Stimulated activated CD8-positive, alpha-beta memory T cell treated with anti-CD3 and anti-CD28 coated beads, Interleukin-4, amount 100 ng/mL, for 24 hours (primary cell): Measurements from ENCODE around the gene ADARB2.

ENCODE experiments used
- DNase-seq: peaks from one replicate; pipeline ENCODE4 v3.0.0-alpha.2; 2020; ENCODE audit warnings: low read depth

Gene ADARB2

DNA sequence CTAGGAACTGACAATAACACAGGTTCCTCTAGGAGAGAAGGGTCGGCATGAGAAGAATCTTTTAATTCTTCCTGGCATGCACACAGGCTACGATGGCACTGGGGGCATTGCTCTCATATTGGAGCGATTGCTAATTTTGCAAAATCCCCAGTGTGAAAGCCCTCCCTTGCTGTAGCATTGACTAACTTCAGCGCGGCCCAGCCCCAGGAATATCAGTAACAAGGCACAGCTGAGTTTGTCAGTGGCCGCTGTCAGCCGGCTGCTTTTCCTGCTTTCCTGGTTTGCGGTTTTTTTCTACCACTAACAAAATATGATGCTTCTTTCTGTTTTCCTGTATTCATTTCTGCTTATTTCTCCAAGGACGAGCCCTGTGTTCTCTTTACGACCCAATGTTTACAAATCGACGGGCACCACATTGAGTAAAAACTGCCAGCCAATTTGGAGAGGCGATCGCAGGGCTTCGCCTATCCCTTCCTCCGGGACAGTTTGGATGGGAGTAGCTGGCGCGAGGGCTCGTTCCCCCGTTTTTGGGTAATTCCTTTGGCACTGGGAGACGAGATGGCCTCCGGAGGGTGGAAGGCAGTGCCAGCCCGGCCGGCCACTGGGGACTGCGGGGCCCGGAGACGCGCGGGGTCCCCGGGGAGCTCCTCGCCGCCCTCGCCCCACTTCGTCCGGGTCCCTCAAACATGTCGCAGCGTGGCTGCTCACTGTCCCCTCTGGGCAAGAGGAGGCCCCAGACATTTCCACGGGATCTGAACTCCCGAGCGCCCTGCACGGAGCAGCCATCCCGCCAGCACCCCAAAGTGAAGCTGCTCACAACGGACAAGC lies 967 bp downstream of the ADARB2 start:
- DNase-seq: no peak

DNA sequence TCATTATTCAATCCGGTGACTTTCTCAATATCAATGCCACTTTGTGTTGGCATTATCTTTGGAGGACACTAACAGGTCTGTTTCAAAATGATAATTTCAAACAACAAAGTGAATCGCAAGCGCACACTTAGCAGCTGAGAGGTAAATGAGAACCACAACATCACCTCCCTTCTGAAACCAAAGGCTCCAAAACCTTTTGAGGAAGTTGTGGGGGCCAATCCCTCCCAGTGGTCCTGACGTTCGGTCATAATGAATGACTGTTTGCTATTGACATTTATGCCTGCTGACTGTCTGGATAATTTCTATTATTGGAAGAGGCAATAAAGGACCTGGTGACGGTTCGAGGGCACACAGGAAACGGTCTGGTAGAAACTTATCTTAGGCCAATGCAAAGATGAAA lies 1.8 kb downstream of the ADARB2 start:
- DNase-seq: no peak

DNA sequence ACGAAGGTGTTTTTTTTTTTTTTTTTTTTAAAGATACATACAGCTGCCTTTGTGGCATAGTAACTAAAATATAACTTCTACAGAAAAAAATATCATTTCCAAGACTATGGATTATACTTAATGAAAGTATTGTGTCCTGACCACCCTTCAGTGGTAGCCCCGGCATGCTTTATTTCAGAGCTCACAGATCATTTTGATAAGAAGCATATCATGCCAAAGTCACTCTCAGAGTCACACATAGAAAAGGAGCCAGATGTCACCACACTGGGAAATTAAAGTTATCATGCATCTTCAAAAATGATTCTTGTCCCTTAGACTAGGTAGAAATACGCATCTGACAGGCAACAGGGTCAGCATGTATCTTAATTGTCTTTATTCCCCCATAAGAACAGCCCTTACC lies 3.0 kb downstream of the ADARB2 start:
- DNase-seq: no peak

DNA sequence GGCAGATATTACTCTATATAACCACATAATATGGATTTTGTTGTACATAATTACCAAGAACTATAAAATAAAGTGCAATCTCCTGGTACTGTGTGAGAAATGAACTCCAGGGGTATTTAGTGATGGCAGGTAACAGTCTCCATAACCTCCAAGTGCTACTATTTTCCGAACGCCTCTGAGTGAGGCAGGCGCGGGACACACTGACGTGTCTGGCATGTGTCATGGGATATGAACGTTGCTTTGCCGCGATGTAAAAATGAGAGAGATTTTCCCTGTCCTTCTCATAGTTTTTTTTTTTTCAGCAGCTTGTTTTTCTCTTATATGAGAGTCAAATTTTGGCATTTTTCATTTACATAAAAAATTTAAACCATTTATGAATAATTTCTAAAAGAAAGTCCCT lies 3.6 kb downstream of the ADARB2 start:
- DNase-seq: no peak

DNA sequence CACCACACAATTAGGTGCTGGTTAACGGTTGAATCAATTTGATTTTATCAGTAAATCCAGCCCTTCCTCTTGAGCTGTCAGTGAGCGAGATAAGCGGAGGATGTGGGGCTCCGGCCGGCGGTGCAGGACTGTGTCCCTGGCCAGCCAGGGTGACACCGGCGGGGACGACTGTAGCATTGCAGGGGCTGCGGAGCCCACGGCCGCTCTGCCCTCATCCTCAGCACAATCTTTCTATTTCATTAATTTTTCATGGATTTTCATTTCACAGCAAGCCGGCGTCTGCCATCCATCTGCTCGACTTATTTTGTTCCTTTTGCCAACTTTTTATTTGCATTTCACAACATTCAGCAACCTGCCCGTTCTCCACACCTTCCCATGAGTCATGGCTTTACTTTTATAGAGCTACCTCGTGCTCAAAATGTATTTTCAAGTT lies 4.7 kb downstream of the ADARB2 start:
- DNase-seq: no peak

DNA sequence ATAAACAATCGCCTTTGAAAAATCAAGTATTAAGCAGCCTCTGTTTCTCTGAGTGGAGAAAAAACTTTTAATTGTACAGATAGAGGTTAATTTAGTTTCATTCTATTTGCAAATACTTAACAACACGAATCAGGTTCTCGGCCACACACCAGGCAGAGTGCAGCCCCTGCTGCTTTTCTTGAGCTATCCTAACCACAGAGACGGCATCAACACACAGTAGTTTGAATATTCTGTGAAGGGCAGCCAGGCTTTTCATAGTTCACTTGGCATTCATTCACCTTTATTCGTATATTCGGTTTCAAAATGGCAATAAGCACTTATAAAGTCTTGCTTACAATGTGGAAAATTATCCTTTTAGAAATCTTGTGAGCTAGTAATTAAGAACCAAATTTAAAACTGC lies 5.7 kb downstream of the ADARB2 start:
- DNase-seq: no peak

DNA sequence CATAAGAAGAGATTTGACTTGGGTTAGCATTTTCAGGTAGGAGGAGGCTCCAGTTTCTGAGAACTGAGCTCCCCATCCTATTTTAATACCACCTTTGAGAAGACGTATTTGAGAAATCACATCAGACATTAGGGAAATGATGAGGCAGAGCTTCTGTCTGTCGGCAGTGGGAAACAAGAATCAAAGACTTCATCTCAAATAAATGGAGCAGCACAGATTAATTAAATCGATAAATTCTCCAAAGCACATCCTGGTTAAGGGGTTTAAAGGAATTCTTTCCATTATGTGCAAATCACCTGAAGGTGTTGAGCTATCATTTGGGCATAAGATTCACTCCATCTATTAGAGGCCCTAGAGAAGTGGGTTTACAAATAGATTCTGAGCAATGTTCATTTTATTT lies 7.6 kb downstream of the ADARB2 start:
- DNase-seq: no peak

DNA sequence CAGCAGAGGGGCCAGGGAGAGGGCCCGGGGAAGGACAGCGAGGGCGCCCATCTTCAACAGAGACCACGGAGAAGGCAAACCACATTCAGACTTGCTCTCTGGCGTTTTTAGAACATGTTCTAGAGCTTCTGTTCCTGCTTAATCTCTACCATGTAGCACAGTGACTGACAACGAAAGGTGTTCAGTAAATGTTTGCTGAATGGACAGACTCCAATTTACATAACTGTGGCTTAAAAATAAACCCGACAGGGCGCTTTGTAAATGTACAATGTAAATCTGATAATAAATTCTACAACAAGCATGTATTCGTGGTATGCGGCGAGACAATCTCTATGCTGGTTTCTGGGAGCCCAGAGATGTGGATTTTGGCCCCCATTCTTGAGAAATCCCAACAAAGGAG lies 10.5 kb downstream of the ADARB2 start:
- DNase-seq: no peak

DNA sequence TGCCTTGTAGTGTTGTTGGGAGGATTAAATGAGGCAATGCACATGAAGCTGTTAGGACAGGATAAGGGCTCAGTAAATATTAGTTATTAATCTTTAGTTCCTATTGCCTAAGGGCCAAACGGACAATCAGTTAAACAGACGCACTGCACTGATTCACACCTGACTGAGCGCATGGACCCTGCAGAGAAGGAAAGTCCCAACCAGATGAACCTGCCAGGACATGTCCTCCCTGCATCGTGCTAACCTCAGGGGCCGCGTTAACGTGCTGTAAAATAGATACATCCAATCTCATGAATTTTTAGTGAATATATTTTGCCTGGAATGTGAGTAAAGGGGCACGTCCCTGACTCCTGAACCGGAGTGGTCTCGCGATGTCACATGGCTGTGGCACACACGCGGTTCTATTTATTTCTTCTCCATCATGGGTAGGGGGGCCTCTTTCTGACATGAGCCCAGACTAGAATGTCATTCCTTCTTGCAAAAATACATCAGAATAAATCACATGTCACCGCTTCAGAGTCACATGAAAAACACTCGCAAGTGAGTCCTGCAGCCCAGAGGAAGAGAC lies 12.3 kb downstream of the ADARB2 start:
- DNase-seq: no peak

DNA sequence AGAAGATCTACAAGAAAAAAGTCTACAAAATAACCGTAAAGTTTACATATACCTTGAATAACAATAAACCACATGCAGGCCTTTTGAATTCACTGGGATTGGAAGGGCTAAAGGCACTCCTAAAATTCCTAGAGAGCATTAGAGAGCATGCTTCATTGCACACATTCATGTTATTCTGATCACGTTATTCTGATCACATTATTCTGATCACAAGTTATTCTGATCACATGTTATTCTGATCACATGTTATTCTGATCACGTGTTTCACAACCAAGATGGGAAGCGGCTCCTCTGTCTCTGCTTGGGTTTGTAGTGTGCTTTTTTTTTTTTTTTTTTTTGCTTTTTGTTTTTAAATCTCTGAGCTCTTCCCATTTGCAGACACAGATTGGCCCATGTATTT lies 20.5 kb downstream of the ADARB2 start:
- no peak for DNase-seq

DNA sequence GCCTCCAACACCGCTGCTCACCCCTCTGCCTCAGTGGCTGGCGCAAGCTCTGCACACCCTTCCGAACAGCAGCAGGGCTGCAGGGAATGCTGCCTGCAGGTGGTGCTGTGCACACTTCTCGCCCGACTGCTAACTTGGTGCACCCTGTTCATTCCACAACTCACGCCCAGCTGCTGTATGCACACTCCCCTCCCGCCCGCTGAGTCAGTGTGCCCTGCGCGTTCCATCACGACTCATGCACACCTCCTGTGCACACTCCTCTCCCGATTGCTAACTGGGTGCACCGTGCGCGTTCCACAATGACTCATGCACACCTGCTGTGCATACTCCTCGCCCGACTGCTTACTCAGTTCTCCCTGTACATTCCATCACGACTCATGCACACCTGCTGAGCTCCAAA lies 21.5 kb downstream of the ADARB2 start:
- DNase-seq: no peak

DNA sequence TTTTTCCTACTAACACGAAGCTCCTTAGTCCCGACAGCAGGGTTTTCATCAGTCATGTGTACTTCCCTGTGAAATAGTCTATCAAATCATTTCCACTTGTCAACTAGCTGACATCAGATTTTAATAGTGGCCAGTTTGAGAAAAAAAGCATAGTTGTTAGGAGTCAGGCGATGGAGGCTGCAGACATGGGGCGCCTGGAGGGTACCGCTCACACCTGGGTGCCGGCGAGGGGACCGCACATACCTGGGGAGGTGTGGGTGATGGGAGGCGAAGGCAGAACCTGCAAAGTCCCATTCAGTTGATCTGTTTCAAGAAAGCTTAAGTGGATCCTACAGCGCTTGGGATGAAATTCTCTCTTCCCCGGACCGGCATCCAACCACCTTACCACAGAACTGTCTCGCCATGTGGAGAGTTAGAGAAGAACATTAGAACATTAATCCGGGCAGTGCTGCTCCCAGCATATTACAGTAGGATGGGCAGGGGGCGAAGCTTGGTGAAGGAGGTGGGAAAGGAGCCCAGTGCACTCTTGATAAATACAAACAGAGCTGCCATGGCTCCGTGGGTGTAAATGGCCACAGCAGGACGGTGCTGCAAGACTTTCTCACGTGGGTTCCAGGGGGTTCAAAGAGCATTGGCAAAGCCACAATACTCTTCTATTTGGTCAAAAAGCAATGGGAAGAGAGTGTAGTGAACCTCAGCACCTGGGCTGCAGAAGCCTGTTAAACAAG lies 24.2 kb downstream of the ADARB2 start:
- no peak for DNase-seq

DNA sequence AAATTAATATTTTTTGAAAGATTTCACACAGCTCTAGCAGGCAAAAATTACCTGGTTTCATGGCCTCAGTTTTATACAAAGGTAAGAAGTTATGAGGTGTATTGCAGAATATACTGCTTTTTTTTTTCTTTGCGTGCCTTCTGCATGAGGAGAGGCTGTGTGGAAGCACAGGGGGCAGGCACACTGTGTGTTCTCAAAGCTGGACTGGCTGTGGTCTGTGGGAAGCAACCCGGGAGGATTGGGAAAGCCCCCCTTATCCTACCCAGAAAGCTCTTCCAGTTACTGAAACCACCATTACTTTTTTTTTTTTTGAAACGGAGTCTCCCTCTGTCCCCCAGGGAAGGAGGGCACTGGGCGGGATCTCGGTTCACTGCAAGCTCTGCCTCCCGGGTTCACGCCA lies 25.0 kb downstream of the ADARB2 start:
- no peak for DNase-seq

DNA sequence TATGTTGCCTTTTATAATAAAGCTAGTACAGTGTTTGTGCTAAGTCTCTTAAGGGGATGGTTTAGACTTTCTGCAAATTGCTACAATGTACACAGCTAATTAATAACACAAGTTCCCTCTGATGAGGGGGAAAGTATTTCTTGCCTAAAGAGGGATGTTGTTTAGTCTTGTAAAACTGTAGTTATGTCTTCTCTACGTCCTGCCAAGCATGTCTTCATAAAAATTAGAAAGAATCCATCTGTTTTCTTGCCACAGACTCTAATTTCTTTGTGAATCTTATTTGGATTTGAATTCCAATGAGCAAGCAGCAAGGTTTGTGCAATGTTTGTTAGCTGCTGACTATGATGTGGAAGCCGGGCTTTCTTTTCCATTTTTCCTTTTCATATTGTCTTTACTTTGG lies 28.2 kb downstream of the ADARB2 start:
- no peak for DNase-seq

DNA sequence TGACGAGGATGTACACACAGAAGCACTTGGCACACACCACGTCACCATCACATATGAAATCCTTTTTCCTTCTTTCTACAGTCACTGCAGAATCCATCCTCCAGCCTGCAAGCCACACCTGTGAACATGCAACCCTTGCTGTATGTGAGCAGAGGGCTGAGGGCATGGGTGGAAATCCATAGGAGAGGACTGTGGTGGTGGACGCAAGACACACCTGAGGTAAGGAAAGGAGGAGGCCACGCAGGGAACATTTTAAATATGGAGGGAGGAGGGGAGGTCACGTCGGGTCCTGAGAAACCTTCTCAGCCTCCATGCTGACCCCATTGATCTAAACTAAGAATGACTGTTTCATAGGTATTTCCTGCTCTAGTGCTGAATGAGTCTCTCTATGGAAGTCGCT lies 28.6 kb downstream of the ADARB2 start:
- DNase-seq: no peak

DNA sequence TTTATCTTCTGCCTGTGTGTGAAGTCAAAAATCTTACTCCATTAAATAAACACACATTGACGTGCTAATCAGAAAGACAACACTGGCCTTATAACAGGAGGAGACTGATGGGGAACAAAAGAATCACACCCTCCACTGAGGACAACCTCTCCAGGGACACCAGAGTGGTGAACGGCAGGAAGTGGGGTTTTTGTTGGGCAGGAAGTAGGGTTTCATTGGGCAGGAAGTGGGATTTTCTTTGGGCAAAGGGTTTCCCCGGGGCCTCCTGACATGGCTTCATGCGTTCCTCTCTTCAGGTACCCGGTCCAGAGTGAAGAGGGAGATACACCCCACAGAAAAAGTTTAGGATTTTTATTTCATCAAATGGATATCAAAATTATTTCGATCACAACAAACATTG lies 30.6 kb downstream of the ADARB2 start:
- DNase-seq: no peak

DNA sequence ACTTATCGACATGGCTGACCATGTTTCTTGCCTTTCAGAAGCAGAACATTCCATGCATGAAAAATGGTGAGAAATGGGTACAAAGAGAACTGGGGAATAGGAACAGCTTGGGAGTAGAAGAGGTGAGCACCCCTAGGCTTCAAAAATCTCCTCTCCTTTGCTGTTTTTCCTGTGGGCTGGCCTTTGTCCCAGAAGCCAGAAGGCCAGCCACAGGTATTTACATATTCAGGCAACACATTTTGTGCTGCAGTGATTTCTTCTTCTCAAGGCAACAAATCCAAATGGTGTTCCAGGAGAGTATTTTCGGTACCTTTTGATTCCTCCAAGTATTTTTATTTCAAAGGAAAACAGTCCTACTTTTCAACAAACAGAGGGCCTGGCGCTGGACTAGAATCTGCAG lies 31.1 kb downstream of the ADARB2 start:
- no peak for DNase-seq

DNA sequence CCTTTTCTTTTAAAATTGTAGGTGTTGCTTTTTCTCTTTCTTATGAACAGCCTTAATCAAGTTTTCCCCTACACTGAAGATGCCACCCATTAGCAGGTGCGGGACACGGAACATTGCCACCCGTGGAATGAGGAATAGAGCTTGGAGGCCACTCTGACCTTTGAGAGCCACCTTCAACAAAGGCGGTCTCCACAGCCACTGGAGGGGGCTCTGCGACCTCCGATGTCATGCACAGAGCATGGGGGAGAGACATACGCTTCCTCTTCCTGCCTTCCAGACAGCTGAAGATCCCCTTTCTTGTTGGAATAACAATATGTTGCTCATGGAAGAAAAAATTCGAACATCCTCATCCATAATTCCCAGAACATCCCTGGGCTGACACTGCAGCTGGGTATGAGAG lies 39.1 kb downstream of the ADARB2 start:
- no peak for DNase-seq

DNA sequence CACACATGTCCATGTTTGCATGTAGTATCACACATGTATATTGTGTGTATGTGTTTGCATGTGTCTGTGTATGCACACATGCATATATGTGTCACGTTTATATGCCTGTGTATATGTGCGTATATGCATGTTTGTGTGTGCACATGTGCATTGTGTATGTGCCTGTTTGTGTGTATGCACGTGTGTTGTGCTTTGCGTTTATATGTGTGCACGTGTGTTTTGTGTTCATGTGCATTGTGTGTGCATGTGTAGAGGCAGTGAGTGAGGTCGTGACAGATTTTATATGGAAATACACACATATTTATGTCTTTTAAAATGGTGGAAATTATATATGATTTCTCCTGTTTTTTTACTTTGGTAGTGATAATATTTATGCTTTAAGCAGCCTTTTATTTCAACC lies 41.2 kb downstream of the ADARB2 start:
- no peak for DNase-seq

DNA sequence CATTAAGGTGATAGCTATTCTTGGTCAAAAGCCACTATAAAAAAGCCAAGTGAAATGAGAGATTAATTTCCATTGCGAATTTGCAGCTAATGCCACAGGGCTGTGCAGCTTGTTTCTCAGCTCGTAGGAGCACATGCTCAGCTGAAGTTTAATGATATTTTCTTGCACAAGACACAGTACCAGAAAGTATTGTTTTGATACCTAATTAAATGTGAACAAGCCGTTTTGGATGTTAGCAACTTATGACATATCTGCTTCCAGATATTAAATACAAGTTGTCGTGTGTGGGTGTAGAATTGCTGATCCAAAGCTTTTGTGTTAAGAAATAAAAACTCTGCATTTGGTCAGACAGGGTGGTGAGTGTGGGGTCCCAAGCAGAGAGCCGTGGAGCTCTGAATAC lies 47.2 kb downstream of the ADARB2 start:
- DNase-seq: no peak

DNA sequence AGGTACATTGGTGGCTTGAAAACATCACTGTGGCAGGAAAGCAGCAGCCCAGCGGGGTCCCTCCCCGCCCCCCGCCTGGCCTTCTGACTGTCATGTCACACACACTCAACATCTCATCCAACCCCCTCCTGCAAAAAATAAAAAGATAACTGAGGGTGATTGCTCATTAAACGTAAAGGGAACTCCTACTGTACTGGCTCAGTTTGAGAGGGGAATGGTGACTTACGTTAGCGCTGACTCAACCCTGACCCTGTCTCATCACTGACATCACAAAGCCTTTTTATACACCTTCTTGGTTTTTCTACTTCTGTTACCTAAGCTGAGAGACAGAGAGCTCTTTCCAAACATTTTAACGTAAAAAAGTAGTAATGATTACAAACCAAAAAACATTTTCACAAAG lies 48.8 kb downstream of the ADARB2 start:
- DNase-seq: no peak

DNA sequence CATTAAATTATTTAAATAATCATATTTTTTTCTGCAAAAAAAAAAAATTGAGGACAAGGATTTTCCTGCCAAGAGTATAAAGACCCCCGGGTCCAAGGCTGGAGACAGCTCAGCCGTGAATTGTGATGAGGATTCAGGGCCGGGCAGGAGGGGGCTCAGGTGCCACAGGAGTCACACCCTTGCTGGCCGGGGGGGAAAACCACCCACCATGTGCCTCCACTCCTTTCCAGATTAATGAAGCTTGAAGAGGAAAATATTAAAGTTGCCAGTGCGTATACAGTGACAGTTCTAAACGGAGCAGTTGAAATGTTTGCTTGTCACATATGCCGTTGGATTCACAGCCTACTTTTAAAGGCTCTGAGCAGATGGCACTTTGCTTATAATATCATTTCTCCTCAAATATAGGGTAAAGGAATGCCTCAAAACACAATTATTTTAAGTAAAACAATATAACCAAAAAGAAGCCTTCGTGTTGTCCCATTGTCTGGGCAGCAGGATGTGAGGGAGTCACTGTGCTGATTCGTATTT lies 49.6 kb downstream of the ADARB2 start:
- DNase-seq: no peak

DNA sequence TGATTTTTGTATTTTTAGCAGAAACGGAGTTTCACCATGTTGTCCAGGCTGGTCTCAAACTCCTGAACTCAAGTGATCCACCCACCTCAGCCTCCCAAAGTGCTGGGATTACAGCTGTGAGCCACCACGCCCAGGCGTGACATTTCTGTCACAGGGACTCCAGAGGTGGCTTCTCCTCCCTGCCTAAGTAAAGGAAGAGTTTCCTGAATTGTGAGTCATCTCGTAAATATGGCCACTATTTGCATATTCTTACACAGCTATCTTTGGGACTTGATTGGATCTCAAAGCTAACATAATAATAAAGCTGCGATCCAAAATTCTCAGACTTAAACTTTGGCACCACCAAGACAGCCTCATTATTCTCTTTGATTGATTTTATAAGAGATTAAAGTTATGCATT lies 50.1 kb downstream of the ADARB2 start:
- no peak for DNase-seq

DNA sequence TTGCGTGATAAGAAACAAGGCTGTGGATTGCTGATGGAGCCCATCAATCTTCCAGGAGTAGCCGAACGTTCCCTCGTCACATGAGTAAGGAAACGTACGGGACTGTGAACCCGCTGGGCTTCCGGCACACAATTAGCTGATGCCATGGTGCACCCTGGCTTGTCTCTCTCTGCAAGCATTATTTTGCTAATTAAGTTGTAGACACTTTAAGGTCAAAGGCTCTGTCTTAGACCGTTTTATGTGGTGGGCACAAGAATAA lies 50.9 kb downstream of the ADARB2 start:
- no peak for DNase-seq
